ENCODE data around the gene DEDD. TPM values are rescaled to one million over a fixed set of nuclear protein-coding genes. Genes with fewer than 3 reads are reported as not detected.

DEDD gene
- total RNA-seq, 1 experiment from 2014 or later: 44.7 TPM

DNA sequence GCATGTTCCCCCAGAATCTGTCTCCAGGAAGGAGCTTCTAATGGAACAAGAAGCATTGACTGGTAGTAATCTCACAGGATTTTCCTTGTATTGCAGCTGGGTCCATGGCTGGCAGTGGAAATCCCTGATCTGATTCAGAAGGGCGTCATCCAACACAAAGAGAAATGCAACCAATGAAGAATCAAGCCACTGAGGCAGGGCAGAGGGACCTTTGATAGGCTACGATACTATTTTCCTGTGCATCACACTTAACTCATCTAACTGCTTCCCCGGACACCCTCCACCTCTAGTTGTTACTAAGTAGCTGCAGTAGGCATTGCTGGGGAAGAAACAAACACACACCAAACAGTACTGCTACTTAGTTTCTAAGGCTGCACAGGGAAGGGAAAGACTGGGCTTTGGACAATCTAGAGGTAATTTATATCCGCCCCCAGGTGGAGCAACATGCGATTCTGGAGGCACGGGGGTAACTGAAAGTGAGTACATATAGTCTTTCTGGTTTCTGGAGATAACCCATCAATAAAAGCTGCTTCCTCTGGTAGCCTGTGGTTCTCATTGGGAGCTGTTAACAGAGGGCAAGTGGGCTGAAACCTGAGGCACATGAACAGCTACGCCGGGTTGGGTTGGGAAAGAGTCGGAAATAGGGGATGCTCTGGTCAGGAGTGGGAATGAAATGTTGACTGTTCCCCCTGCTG lies 26.0 kb upstream of the DEDD start:
- no peak overlapping the region for H2AFZ ChIP-seq (ENCODE audit: low read length)
- H2BK120ac ChIP-seq (ENCODE audit: low read depth, low read length, poor library complexity, severe bottlenecking): no peak overlapping the region
- peaks cover 23 to 25% of the 10 kb centered on the region in 2 experiments for H3K4me1 Mint-ChIP-seq
- no peak for DNase-seq
- no peaks in the 10 kb centered on the region for H3K79me2 ChIP-seq (ENCODE audit: insufficient read depth, low read length)
- H3T11ph ChIP-seq (ENCODE audit: low read length): no peak overlapping the region
- H3K56ac ChIP-seq (ENCODE audit: insufficient read length, low read depth, low read length): no peak overlapping the region
- H3K4me3 Mint-ChIP-seq: peak overlapping the region; percentile 81 to 89
- H4K5ac ChIP-seq (ENCODE audit: insufficient read length, low read depth, low read length): peak overlapping the region; percentile 45
- peaks cover 26 to 49% (median 43%) of the 10 kb centered on the region in 3 experiments for H3K36me3 Mint-ChIP-seq (ENCODE audit: insufficient read depth in 1 of 3, low read depth in 3 of 3)
- no peaks in the 10 kb centered on the region for H3K4me1 ChIP-seq (ENCODE audit: insufficient read depth, low read length)
- H2BK20ac ChIP-seq (ENCODE audit: low read depth, low read length, poor library complexity, severe bottlenecking): no peak overlapping the region
- H4K91ac ChIP-seq (ENCODE audit: insufficient read length, low read depth, low read length): no peak overlapping the region
- H3K23me2 ChIP-seq (ENCODE audit: insufficient read length, low read depth, low read length, poor library complexity, severe bottlenecking): peaks cover 5% of the 10 kb centered on the region
- H3K27me3 ChIP-seq (ENCODE audit: insufficient read depth, low read length): no peaks in the 10 kb centered on the region
- H3K27ac Mint-ChIP-seq: peak overlapping the region; percentile 9 to 97 (median 86); a peak in 4 of 7 replicates
- H3K14ac ChIP-seq (ENCODE audit: insufficient read depth, low read length): no peak overlapping the region
- no peaks in the 10 kb centered on the region for H3K79me1 ChIP-seq (ENCODE audit: insufficient read depth, low read depth, low read length, poor library complexity, severe bottlenecking)
- H3K4ac ChIP-seq (ENCODE audit: low read depth, low read length): no peak overlapping the region
- H3K18ac ChIP-seq (ENCODE audit: insufficient read length, low read depth, low read length): peak overlapping the region; percentile 55
- H3K9ac ChIP-seq (ENCODE audit: extremely low read depth, insufficient read length, low read length): peak overlapping the region; percentile 66
- H4K20me1 ChIP-seq (ENCODE audit: control insufficient read depth, insufficient read depth, insufficient read length): no peaks in the 10 kb centered on the region
- no peak overlapping the region for H3K23ac ChIP-seq (ENCODE audit: insufficient read length, low read depth, low read length)
- no CpG with 5 or more reads among the region's 9 CpGs for WGBS (ENCODE audit: extremely low coverage, insufficient read length, low lambda C conversion rate)
- TF ChIP-seq, protein P1, sequence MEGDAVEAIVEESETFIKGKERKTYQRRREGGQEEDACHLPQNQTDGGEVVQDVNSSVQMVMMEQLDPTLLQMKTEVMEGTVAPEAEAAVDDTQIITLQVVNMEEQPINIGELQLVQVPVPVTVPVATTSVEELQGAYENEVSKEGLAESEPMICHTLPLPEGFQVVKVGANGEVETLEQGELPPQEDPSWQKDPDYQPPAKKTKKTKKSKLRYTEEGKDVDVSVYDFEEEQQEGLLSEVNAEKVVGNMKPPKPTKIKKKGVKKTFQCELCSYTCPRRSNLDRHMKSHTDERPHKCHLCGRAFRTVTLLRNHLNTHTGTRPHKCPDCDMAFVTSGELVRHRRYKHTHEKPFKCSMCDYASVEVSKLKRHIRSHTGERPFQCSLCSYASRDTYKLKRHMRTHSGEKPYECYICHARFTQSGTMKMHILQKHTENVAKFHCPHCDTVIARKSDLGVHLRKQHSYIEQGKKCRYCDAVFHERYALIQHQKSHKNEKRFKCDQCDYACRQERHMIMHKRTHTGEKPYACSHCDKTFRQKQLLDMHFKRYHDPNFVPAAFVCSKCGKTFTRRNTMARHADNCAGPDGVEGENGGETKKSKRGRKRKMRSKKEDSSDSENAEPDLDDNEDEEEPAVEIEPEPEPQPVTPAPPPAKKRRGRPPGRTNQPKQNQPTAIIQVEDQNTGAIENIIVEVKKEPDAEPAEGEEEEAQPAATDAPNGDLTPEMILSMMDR (conservative IDR thresholded peaks at IDR 0.05): no peak
- H3K9me3 ChIP-seq (ENCODE audit: control insufficient read depth, low read depth, low read length): no peaks in the 10 kb centered on the region
- H4K8ac ChIP-seq (replicated peaks; ENCODE audit: insufficient read length, low read depth, low read length): peak overlapping the region; percentile 78
- no peaks in the 10 kb centered on the region for H3K9me3 Mint-ChIP-seq
- H3K27me3 Mint-ChIP-seq (ENCODE audit: low read depth): no peaks in the 10 kb centered on the region; the same call in 1 of the 2 replicates
- peak overlapping the region; percentile 94 for H3K4me2 ChIP-seq (ENCODE audit: insufficient read depth, insufficient read length, low read length)
- no peak overlapping the region for H2BK15ac ChIP-seq (ENCODE audit: low read depth, low read length)
- H2BK12ac ChIP-seq (ENCODE audit: insufficient read length, low read depth, low read length): no peak overlapping the region
- H3K27ac ChIP-seq (ENCODE audit: insufficient read length, low read depth, low read length): peak overlapping the region; percentile 1
- no peak overlapping the region for H2BK5ac ChIP-seq (ENCODE audit: insufficient read length, low read length)
- no peak overlapping the region for H2AK5ac ChIP-seq (ENCODE audit: insufficient read length, low read length)
